NB4 (cell line): Measurements from ENCODE around the gene EBF3.

Source experiments
- MYC ChIP-seq: IDR thresholded peaks from 2 replicates; pipeline ENCODE4 v1.6.1; 2011; ENCODE audit warnings: low read depth, low read length
- POLR2A ChIP-seq: IDR thresholded peaks from 2 replicates; pipeline ENCODE4 v1.6.1; 2011; ENCODE audit warnings: mild to moderate bottlenecking; ENCODE audit not compliant: insufficient read length; ENCODE audit errors: extremely low read depth
- TF ChIP-seq, protein P1 (sequence below): IDR thresholded peaks from one replicate; pipeline ENCODE4 v1.5.1; 2012; ENCODE audit warnings: low read depth, low read length
- TF ChIP-seq, protein P2 (sequence below): IDR thresholded peaks from 2 replicates; pipeline ENCODE4 v1.6.1; 2011; ENCODE audit warnings: low read depth, low read length

DNA sequence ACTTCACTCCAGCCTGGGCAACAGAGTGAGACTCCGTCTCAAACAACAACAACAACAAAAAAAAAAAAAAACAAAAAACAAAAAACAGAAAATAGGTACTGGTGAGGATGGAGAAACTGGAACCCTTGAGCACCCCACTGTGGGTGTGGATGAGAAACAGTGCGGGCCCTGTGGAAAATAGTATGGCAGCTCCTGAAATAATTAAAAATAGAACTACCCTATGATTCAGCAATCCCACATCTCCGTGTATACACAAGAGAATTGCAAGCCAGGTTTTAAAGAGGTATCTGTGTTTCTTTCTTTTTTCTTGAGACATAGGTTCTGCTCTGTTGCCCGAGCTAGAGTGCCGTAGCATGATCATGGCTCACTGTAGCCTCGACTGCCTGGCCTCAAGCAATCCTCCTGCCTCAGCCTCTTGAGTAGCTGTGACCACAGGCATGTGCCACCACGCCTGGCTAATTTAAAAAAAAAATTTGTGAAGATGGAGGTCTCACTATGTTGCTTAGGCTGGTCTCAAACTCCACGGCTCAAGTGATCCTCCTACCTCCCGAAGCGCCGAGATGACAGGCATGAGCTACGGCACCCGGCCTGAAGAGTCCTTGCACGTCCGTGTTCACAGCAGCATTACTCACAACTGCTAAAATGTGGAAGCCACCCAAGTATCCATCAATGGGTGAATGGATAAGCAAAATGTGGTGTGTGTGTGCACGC, 39.5 kb downstream of the EBF3 start:
- TF ChIP-seq, protein P1, sequence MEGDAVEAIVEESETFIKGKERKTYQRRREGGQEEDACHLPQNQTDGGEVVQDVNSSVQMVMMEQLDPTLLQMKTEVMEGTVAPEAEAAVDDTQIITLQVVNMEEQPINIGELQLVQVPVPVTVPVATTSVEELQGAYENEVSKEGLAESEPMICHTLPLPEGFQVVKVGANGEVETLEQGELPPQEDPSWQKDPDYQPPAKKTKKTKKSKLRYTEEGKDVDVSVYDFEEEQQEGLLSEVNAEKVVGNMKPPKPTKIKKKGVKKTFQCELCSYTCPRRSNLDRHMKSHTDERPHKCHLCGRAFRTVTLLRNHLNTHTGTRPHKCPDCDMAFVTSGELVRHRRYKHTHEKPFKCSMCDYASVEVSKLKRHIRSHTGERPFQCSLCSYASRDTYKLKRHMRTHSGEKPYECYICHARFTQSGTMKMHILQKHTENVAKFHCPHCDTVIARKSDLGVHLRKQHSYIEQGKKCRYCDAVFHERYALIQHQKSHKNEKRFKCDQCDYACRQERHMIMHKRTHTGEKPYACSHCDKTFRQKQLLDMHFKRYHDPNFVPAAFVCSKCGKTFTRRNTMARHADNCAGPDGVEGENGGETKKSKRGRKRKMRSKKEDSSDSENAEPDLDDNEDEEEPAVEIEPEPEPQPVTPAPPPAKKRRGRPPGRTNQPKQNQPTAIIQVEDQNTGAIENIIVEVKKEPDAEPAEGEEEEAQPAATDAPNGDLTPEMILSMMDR: no peak
- TF ChIP-seq POLR2A (no peak), MYC (no peak)
- TF ChIP-seq, protein P2, sequence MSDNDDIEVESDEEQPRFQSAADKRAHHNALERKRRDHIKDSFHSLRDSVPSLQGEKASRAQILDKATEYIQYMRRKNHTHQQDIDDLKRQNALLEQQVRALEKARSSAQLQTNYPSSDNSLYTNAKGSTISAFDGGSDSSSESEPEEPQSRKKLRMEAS: no peak
